Glutamatergic neuron (in vitro differentiated cells): ENCODE measurements around the gene GAST. TPM values are rescaled to one million over a fixed set of nuclear protein-coding genes. Genes with fewer than 3 reads are reported as not detected.

Source experiments
- DNase-seq: peaks from one replicate; pipeline ENCODE4 v3.0.0; 2022
- H3K27ac Mint-ChIP-seq: one replicate; pipeline ENCODE4 v1.8.0; 2020; ENCODE audit warnings: mild to moderate bottlenecking, mixed read lengths, inconsistent platforms; ENCODE audit not compliant: unreplicated experiment
- H3K27me3 Mint-ChIP-seq: one replicate; pipeline ENCODE4 v1.8.0; 2020; ENCODE audit warnings: mild to moderate bottlenecking, moderate library complexity, mixed read lengths, inconsistent platforms; ENCODE audit not compliant: unreplicated experiment
- H3K36me3 Mint-ChIP-seq: one replicate; pipeline ENCODE4 v1.8.0; 2020; ENCODE audit warnings: mild to moderate bottlenecking, mixed read lengths, inconsistent platforms; ENCODE audit not compliant: unreplicated experiment
- H3K4me1 Mint-ChIP-seq: one replicate; pipeline ENCODE4 v1.8.0; 2020; ENCODE audit warnings: mild to moderate bottlenecking, low read depth, mixed read lengths, inconsistent platforms; ENCODE audit not compliant: unreplicated experiment
- H3K4me3 Mint-ChIP-seq: one replicate; pipeline ENCODE4 v1.8.0; 2020; ENCODE audit warnings: mild to moderate bottlenecking, mixed read lengths, inconsistent platforms; ENCODE audit not compliant: unreplicated experiment
- H3K9me3 Mint-ChIP-seq: one replicate; pipeline ENCODE4 v1.8.0; 2020; ENCODE audit warnings: mild to moderate bottlenecking, moderate library complexity, mixed read lengths, inconsistent platforms; ENCODE audit not compliant: unreplicated experiment
- CTCF ChIP-seq: fragments of 200-600 bp; sonication (generic); IDR thresholded peaks from one replicate; pipeline ENCODE4 v1.5.0; 2021; ENCODE audit not compliant: partially characterized antibody, unreplicated experiment
- total RNA-seq: library from RNA; stranded (reverse); fragmentation: NEBNext Ultra II Directional; extraction: Animal tissue kit (Norgen Biotek cat#: 25700); gene quantifications from one replicate; pipeline ENCODE4 v1.2.1, GENCODE V29; 2021; ENCODE audit not compliant: unreplicated experiment

Gene GAST
- total RNA-seq, 1 donor from 2014 or later: not detected

GRCh38 chr17:41665566-41666236 lies 46.4 kb upstream of the GAST start:
- H3K36me3 Mint-ChIP-seq: no peaks in the 10 kb centered on the region
- peak overlapping the region; percentile 85 for H3K4me3 Mint-ChIP-seq
- peak; percentile 94 for TF ChIP-seq CTCF
- H3K4me1 Mint-ChIP-seq: peaks cover 5% of the 10 kb centered on the region
- H3K27me3 Mint-ChIP-seq: peaks cover 7% of the 10 kb centered on the region
- peak overlapping the region; percentile 90 for H3K27ac Mint-ChIP-seq
- peak; percentile 95 for DNase-seq
- peaks cover 10% of the 10 kb centered on the region for H3K9me3 Mint-ChIP-seq

- no peaks in the 10 kb centered on the region for H3K36me3 Mint-ChIP-seq
- peak; percentile 48 for TF ChIP-seq CTCF
- peaks cover 7% of the 10 kb centered on the region for H3K27me3 Mint-ChIP-seq
- H3K27ac Mint-ChIP-seq: peak overlapping the region; percentile 90
- DNase-seq: no peak
- H3K4me1 Mint-ChIP-seq: peaks cover 5% of the 10 kb centered on the region
- peaks cover 10% of the 10 kb centered on the region for H3K9me3 Mint-ChIP-seq
- H3K4me3 Mint-ChIP-seq: peak overlapping the region; percentile 85
Measured at GRCh38 chr17:41666237-41666641, 45.9 kb upstream of the GAST start.

GRCh38 chr17:41666708-41667279 lies 45.3 kb upstream of the GAST start:
- H3K9me3 Mint-ChIP-seq: peaks cover 10% of the 10 kb centered on the region
- H3K27ac Mint-ChIP-seq: no peak overlapping the region

GRCh38 chr17:41667280-41668041 lies 44.7 kb upstream of the GAST start:
- H3K4me1 Mint-ChIP-seq: peaks cover 5% of the 10 kb centered on the region
- peaks cover 10% of the 10 kb centered on the region for H3K9me3 Mint-ChIP-seq
- no peaks in the 10 kb centered on the region for H3K36me3 Mint-ChIP-seq
- no peak for TF ChIP-seq CTCF
- no peak overlapping the region for H3K27ac Mint-ChIP-seq
- no peak for DNase-seq
- H3K27me3 Mint-ChIP-seq: peaks cover 7% of the 10 kb centered on the region
- H3K4me3 Mint-ChIP-seq: peak overlapping the region; percentile 85

More at GRCh38 chr17:41666708-41667279, 45.3 kb upstream of the GAST start:
- peak; percentile 90 for DNase-seq
- Mint-ChIP-seq H3K36me3 (no peaks in the 10 kb centered on the region), H3K4me1 (peaks cover 5% of the 10 kb centered on the region), H3K4me3 (peak overlapping the region; percentile 85), H3K27me3 (peaks cover 7% of the 10 kb centered on the region)
- TF ChIP-seq CTCF: peak; percentile 84
